Measurements from ENCODE around the gene TNFAIP1.

DNA sequence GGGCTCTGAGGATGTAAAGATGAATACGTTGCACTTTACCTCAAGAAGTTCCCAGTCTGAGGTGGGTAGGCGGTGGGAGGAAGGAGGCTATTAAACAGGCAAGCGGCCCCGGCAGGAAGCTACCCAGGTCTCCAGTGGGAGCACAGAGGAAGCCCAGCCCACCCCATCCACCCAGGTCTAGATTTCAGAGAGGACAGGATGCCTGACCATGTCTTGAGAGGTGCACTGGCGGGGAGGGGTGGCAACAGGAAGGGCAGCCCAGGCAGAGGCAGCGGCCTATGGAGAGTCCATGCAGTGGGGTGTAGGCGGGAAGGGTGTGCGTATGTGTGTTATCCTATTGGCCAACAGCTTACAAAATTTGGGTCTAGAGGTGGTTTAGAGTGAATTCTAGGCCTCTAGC lies 49.8 kb downstream of the TNFAIP1 start:
- TF ChIP-seq CTCF (IDR thresholded peaks at IDR 0.05) = no peak
- TF ChIP-seq EP300 (IDR thresholded peaks at IDR 0.05) = no peak
